ENCODE data around the gene DST. TPM values are rescaled to one million over a fixed set of nuclear protein-coding genes. Genes with fewer than 3 reads are reported as not detected.

Gene DST
- polyA plus RNA-seq, 1 of the 3 experiments (the other 2 are of a cell fraction): 64.3 TPM

- TF ChIP-seq SIN3A (IDR thresholded peaks at IDR 0.05; ENCODE audit: borderline replicate concordance, low read depth, low read length) (no peak), YY1 (IDR thresholded peaks at IDR 0.05; ENCODE audit: low read depth) (no peak), IRF3 (IDR thresholded peaks at IDR 0.05; ENCODE audit: low read depth, low read length) (no peak), RAD21 (IDR thresholded peaks at IDR 0.05; ENCODE audit: low read length) (no peak), FOXJ3 (CRISPR knock-in tag; IDR thresholded peaks at IDR 0.05) (no peak), FOXM1 (IDR thresholded peaks at IDR 0.05; ENCODE audit: low read depth) (no peak)
These were observed 4.6 kb upstream of the DST start (continued) for GRCh38 chr6:56647172-56647762.

- DNase-seq: no peak
- H4K20me1 ChIP-seq (ENCODE audit: insufficient read depth): no peaks in the 10 kb centered on the region
- POLR2A ChIA-PET: no interaction called here
These were observed 1.7 kb upstream of the DST start for GRCh38 chr6:56644366-56644765.

More at GRCh38 chr6:56644366-56644765, 1.7 kb upstream of the DST start:
- Histone ChIP-seq H3K9me3 (no peaks in the 10 kb centered on the region), H3K27me3 (ENCODE audit: insufficient read depth) (no peaks in the 10 kb centered on the region), H3K27ac (ENCODE audit: low read depth in 2 of 2, low read length in 1 of 2) (peak overlapping the region in 1 of 2 experiments; percentile 64; a peak in 1 of 4 replicates), H3K9ac (no peak overlapping the region), H3K4me1 (ENCODE audit: control insufficient read depth in 1 of 2, insufficient read depth in 2 of 2, low read depth in 1 of 2, low read length in 1 of 2) (peaks cover 0 to 27% of the 10 kb centered on the region in 2 experiments; a peak in 2 of 4 replicates), H3K36me3 (replicated peaks in 1 of 2; ENCODE audit: control insufficient read depth in 1 of 2, insufficient read depth in 2 of 2, low read length in 1 of 2) (peaks cover 64 to 86% of the 10 kb centered on the region in 2 experiments), H2AFZ (ENCODE audit: low read depth) (no peak overlapping the region), H3K4me3 (ENCODE audit: low read depth in 2 of 2, low read length in 1 of 2) (no peak overlapping the region), H3K9me2 (no peaks in the 10 kb centered on the region), H3F3A (replicated peaks; ENCODE audit: insufficient read depth) (peaks cover 22% of the 10 kb centered on the region), H3K79me2 (ENCODE audit: insufficient read depth) (peaks cover 17% of the 10 kb centered on the region; the same call in 1 of the 2 replicates), H3K4me2 (no peak overlapping the region)
- TF ChIP-seq JUND (IDR thresholded peaks at IDR 0.05): no peak
- TF ChIP-seq RXRA (IDR thresholded peaks at IDR 0.05; ENCODE audit: borderline replicate concordance, low read depth): no peak
- no peak for TF ChIP-seq USF2 (IDR thresholded peaks at IDR 0.05; ENCODE audit: borderline replicate concordance, low read depth, low read length)
- no peak for TF ChIP-seq TCF12 (IDR thresholded peaks at IDR 0.05)
- TF ChIP-seq MXI1 (IDR thresholded peaks at IDR 0.05; ENCODE audit: low read depth, low read length): no peak
- no peak for TF ChIP-seq NFIC (IDR thresholded peaks at IDR 0.05; ENCODE audit: borderline replicate concordance)
- TF ChIP-seq NRF1 (IDR thresholded peaks at IDR 0.05; ENCODE audit: low read depth, low read length): no peak
- no peak for TF ChIP-seq IRF3 (IDR thresholded peaks at IDR 0.05; ENCODE audit: low read depth, low read length)
- TF ChIP-seq SMC3 (IDR thresholded peaks at IDR 0.05; ENCODE audit: low read depth, low read length): no peak
- TF ChIP-seq MAX (IDR thresholded peaks at IDR 0.05; ENCODE audit: low read depth): no peak
- TF ChIP-seq EP300 (IDR thresholded peaks at IDR 0.05; ENCODE audit: borderline replicate concordance in 1 of 2, low read depth in 1 of 2, low read length in 1 of 2): no peak
- TF ChIP-seq CTCF (IDR thresholded peaks at IDR 0.05): no peak
- TF ChIP-seq EZH2phosphoT487 (IDR thresholded peaks at IDR 0.05; ENCODE audit: borderline replicate concordance, low read depth): no peak
- TF ChIP-seq FOSL2 (IDR thresholded peaks at IDR 0.05; ENCODE audit: borderline replicate concordance, low read depth): no peak
- 96% methylated on average over 5 of the region's 5 CpGs for WGBS (ENCODE audit: low lambda C conversion rate)
- CTCF ChIA-PET: interaction anchor here (1.1 to 2.4 kb wide), 6 partner anchors 10 to 329 kb away, joined by 3 to 24 read pairs (median 6); no protein-coding TSS in a partner anchor

Data from SK-N-SH (cell line).